GM12878 (cell line): ENCODE results near the gene RASAL1. TPM values are rescaled to one million over a fixed set of nuclear protein-coding genes. Genes with fewer than 3 reads are reported as not detected.
A peak's percentile ranks its signal among the peaks of the same experiment; 100 is the strongest.

Experiments
- BHLHE40 ChIP-seq, 2 experiments: fragments of 450-650 bp in 1 of 2; IDR thresholded peaks; 2 replicates each; pipeline ENCODE4 v1.6.1; 2011 to 2017; ENCODE audit warnings: low read depth in 2 of 2, borderline replicate concordance in 1 of 2, improper control_type of control experiment in 1 of 2, low read length in 1 of 2, mild to moderate bottlenecking in 1 of 2
- HDAC6 ChIP-seq: fragments of 200-600 bp; sonication (generic); IDR thresholded peaks from one replicate; pipeline ENCODE4 v1.8.0; 2017; ENCODE audit warnings: antibody characterized with exemption; ENCODE audit not compliant: unreplicated experiment
- HDGF ChIP-seq: fragments of 450-650 bp; IDR thresholded peaks from 2 replicates; pipeline ENCODE4 v1.6.1; 2016; ENCODE audit warnings: antibody characterized with exemption
- STAT1 ChIP-seq: fragments of 450-650 bp; conservative IDR thresholded peaks from 2 replicates; pipeline ENCODE4 v1.6.1; 2014; ENCODE audit warnings: antibody characterized with exemption, mild to moderate bottlenecking
- TARDBP ChIP-seq: IDR thresholded peaks from 2 replicates; pipeline ENCODE4 v1.6.1; 2016; ENCODE audit warnings: borderline replicate concordance
- ZNF384 ChIP-seq: IDR thresholded peaks from 2 replicates; pipeline ENCODE4 v1.6.1; 2012; ENCODE audit warnings: low read depth, mild to moderate bottlenecking, low read length, improper control_type of control experiment, borderline replicate concordance
- polyA plus RNA-seq, 11 experiments: library from polyadenylated mRNA; depleted of rRNA in 4 of 11; unstranded in 6 of 11; stranded (reverse) in 5 of 11; fragments of >200 nt; fragmentation: Nextera tagmentation in 4 of 11; fragmentation: Illumina TruSeq in 1 of 11; extraction: Ambion mirVana in 4 of 11; extraction: Trizol in 1 of 11; gene quantifications; 1 replicate in 1 of 11; 2 replicates in 10 of 11; pipeline versions ENCODE4 v1.2.1 to v1.2.3, GENCODE V29; 2011 to 2016; ENCODE audit warnings: inconsistent platforms in 2 of 11, missing spikeins in 2 of 11, low read depth in 1 of 11
- total RNA-seq, 4 experiments: library from RNA; depleted of rRNA in 3 of 4; stranded (reverse); fragments of >200 nt in 3 of 4; fragmentation: Illumina TruSeq in 1 of 4; extraction: Trizol in 1 of 4; gene quantifications; 2 replicates each; pipeline versions ENCODE4 v1.2.1 to v1.2.3, GENCODE V29; 2013 to 2021
- TF ChIP-seq, protein P1 (sequence below): fragments of 450-650 bp; IDR thresholded peaks from 2 replicates; pipeline ENCODE4 v1.6.1; 2017; ENCODE audit warnings: mild to moderate bottlenecking, moderate library complexity
- TF ChIP-seq, protein P2 (sequence below): IDR thresholded peaks from 2 replicates; pipeline ENCODE4 v1.6.1; 2011; ENCODE audit warnings: mild to moderate bottlenecking, low read depth, low read length, moderate library complexity; ENCODE audit not compliant: insufficient replicate concordance

RASAL1 gene
- total and polyA plus RNA-seq, 10 of the 15 experiments (the other 5 are each of a cell fraction or from before 2014, with no cell fraction given) = 0.12 to 1.0 (median 0.52) TPM; not detected in 6

DNA sequence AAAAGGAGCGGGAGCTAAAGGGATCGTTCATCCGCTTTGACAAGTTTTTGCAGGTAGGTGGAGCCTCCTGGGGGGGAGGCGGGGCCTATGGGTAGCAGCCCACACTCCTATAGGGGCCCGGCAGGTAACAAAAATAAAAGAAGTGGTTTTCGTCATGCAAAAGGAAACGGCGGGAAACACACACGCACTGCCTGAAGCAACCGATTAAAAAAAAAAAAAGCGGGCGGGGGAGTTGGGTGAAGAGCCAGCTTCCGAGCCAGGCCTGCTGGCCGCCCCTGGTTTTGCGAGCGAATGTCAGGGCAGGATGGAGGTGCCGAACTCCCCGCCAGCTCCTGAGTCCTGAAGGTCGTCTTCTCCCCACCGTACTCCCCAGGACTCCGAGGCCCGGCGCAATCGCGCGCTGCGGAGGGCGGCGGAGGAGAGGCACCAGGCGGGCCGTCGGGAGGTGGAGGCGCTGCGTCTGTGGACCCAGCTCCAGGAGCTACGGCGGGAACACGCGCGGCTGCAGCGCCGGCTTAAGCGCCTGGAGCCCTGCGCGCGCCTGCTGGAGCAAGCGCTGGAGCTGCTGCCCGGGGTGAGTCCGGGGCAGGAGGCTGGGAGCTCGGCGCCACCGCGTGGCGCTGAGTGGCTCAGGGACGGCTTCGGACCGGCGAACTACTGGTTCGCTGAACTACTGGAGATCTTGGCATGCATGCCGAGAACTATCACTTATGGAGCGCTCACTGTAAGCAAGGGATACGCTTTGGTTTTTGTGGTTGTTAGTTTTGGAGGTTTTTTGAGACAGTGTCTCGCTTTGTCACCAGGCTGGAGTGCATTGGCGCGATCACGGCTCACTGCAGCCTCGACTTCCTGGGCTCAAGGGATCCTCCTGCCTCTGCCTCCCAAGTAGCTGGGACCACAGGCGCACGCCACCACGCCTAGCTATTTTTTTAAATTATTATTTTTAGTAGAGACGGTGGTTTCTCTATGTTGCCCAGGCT is 17.6 kb upstream of the RASAL1 start (continued):
- TF ChIP-seq, protein P1, sequence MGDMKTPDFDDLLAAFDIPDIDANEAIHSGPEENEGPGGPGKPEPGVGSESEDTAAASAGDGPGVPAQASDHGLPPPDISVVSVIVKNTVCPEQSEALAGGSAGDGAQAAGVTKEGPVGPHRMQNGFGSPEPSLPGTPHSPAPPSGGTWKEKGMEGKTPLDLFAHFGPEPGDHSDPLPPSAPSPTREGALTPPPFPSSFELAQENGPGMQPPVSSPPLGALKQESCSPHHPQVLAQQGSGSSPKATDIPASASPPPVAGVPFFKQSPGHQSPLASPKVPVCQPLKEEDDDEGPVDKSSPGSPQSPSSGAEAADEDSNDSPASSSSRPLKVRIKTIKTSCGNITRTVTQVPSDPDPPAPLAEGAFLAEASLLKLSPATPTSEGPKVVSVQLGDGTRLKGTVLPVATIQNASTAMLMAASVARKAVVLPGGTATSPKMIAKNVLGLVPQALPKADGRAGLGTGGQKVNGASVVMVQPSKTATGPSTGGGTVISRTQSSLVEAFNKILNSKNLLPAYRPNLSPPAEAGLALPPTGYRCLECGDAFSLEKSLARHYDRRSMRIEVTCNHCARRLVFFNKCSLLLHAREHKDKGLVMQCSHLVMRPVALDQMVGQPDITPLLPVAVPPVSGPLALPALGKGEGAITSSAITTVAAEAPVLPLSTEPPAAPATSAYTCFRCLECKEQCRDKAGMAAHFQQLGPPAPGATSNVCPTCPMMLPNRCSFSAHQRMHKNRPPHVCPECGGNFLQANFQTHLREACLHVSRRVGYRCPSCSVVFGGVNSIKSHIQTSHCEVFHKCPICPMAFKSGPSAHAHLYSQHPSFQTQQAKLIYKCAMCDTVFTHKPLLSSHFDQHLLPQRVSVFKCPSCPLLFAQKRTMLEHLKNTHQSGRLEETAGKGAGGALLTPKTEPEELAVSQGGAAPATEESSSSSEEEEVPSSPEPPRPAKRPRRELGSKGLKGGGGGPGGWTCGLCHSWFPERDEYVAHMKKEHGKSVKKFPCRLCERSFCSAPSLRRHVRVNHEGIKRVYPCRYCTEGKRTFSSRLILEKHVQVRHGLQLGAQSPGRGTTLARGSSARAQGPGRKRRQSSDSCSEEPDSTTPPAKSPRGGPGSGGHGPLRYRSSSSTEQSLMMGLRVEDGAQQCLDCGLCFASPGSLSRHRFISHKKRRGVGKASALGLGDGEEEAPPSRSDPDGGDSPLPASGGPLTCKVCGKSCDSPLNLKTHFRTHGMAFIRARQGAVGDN = 0 out of 2 replicates have a peak, but pooled peaks have one; percentile 16
- TF ChIP-seq ZNF384 = peak; percentile 58; the same call in 1 of the 2 replicates
- TF ChIP-seq BHLHE40 (IDR thresholded peaks at IDR 0.05; ENCODE audit: borderline replicate concordance in 1 of 2, low read depth in 2 of 2, low read length in 1 of 2) = peak in 1 of 2 experiments; percentile 21; a peak in 1 of 4 replicates
- no peak for TF ChIP-seq HDGF
- TF ChIP-seq HDAC6 = peak; percentile 97
- TF ChIP-seq, protein P2, sequence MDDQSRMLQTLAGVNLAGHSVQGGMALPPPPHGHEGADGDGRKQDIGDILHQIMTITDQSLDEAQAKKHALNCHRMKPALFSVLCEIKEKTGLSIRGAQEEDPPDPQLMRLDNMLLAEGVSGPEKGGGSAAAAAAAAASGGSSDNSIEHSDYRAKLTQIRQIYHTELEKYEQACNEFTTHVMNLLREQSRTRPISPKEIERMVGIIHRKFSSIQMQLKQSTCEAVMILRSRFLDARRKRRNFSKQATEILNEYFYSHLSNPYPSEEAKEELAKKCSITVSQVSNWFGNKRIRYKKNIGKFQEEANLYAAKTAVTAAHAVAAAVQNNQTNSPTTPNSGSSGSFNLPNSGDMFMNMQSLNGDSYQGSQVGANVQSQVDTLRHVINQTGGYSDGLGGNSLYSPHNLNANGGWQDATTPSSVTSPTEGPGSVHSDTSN = no peak
- TF ChIP-seq STAT1 = no peak
- no peak for TF ChIP-seq TARDBP
- TF ChIP-seq, all 136 proteins: peak for 13
